HepG2 (cell line): ENCODE results near the gene ADGRL3. TPM values are rescaled to one million over a fixed set of nuclear protein-coding genes. Genes with fewer than 3 reads are reported as not detected.

ENCODE experiments used
- ARID5B ChIP-seq: IDR thresholded peaks from 2 replicates; pipeline ENCODE4 v1.4.0; 2020; ENCODE audit warnings: mild to moderate bottlenecking, missing genetic modification reagents
- IKZF1 ChIP-seq: fragments of 450-650 bp; IDR thresholded peaks from 2 replicates; pipeline ENCODE4 v1.7.1; 2016
- ZHX2 ChIP-seq, 2 experiments: sonication (generic) in 1 of 2; formaldehyde crosslinking in 1 of 2; IDR thresholded peaks; 2 replicates each; pipeline versions ENCODE4 v1.6.1 to v1.9.0; 2014 to 2022; ENCODE audit warnings: antibody characterized with exemption in 1 of 2, borderline replicate concordance in 1 of 2, inconsistent platforms in 1 of 2, low read depth in 1 of 2, missing genetic modification reagents in 1 of 2
- ZMYM3 ChIP-seq: sonication (generic); formaldehyde crosslinking; IDR thresholded peaks from 2 replicates; pipeline ENCODE4 v1.5.1; 2020; ENCODE audit warnings: mild to moderate bottlenecking, missing genetic modification reagents
- ZNF407 ChIP-seq: sonication (generic); formaldehyde crosslinking; IDR thresholded peaks from one replicate; pipeline ENCODE4 v1.5.1; 2020; ENCODE audit warnings: mild to moderate bottlenecking, missing genetic modification reagents; ENCODE audit errors: not compliant biosample characterization
- ZNF512B ChIP-seq: sonication (generic); formaldehyde crosslinking; IDR thresholded peaks from 2 replicates; pipeline ENCODE4 v1.5.1; 2020; ENCODE audit warnings: missing genetic modification reagents, mild to moderate bottlenecking, borderline replicate concordance
- ZNF713 ChIP-seq: sonication (generic); formaldehyde crosslinking; IDR thresholded peaks from 2 replicates; pipeline ENCODE4 v1.4.0; 2020; ENCODE audit warnings: mild to moderate bottlenecking, missing genetic modification reagents
- polyA plus RNA-seq, 8 experiments: library from polyadenylated mRNA; depleted of rRNA in 3 of 8; stranded (reverse) in 7 of 8; unstranded in 1 of 8; fragments of >200 nt; fragmentation: Illumina TruSeq in 4 of 8; extraction: Trizol in 4 of 8; gene quantifications; 2 replicates each; pipeline versions ENCODE4 v1.2.1 to v1.2.3, GENCODE V29; 2011 to 2016; ENCODE audit warnings: low read depth in 4 of 8, missing spikeins in 1 of 8, mixed read lengths in 1 of 8; ENCODE audit not compliant: insufficient read depth in 1 of 8
- total RNA-seq, 5 experiments: library from RNA; depleted of rRNA; stranded (reverse); fragments of >200 nt; fragmentation: Illumina TruSeq; extraction: Trizol; gene quantifications; 2 replicates each; pipeline ENCODE4 v1.2.3, GENCODE V29; 2016; ENCODE audit warnings: low read depth in 1 of 5

ADGRL3 gene
- total and polyA plus RNA-seq, 2 of the 13 experiments (the other 11 are each of a cell fraction or from before 2014, with no cell fraction given) = 0.04 to 0.05 TPM

GRCh38 chr4:61489927-61490326 is 289.8 kb downstream of the ADGRL3 start (continued):
- TF ChIP-seq ZNF407 (CRISPR knock-in tag) (no peak), ZNF512B (no peak), ZHX2 (IDR thresholded peaks at IDR 0.05; ENCODE audit: low read depth) (no peak), ZHX2 (CRISPR knock-in tag; IDR thresholded peaks at IDR 0.05; ENCODE audit: borderline replicate concordance) (no peak), IKZF1 (no peak), ARID5B (no peak), ZMYM3 (no peak), ZNF713 (CRISPR knock-in tag) (no peak)
